IPS-NIHi11 (cell line): ENCODE data around the gene CCSER2.
A peak's percentile ranks its signal among the peaks of the same experiment; 100 is the strongest.
"Not testable (repeated sequence)": the region's sequence is repeated elsewhere in the genome, so short reads cannot be mapped to it uniquely, and the experiment has no call there.

Source experiments
- DNase-seq: peaks from one replicate; pipeline ENCODE4 v3.0.0; 2012; ENCODE audit warnings: mixed read lengths, low spot score

CCSER2 gene

GRCh38 chr10:84347575-84348002 lies 19.2 kb downstream of the CCSER2 start:
- DNase-seq, result not testable (repeated sequence)

GRCh38 chr10:84348447-84348846 lies 20.1 kb downstream of the CCSER2 start:
- no peak for DNase-seq

- no peak for DNase-seq
Observed at GRCh38 chr10:84348860-84349259, 20.5 kb downstream of the CCSER2 start.

- peak; percentile 78 for DNase-seq
Observed at GRCh38 chr10:84352251-84352842, 24.0 kb downstream of the CCSER2 start.

- DNase-seq, result no peak
Observed at GRCh38 chr10:84353052-84353803, 24.8 kb downstream of the CCSER2 start.

- DNase-seq, result no peak
Observed at GRCh38 chr10:84354623-84355022, 26.2 kb downstream of the CCSER2 start.

- DNase-seq, result no peak
Observed at GRCh38 chr10:84355106-84355505, 26.7 kb downstream of the CCSER2 start.

- no peak for DNase-seq
Observed at GRCh38 chr10:84356928-84357327, 28.5 kb downstream of the CCSER2 start.

- DNase-seq, result no peak
Observed at GRCh38 chr10:84358743-84359142, 30.4 kb downstream of the CCSER2 start.

GRCh38 chr10:84360637-84361365 lies 32.4 kb downstream of the CCSER2 start:
- DNase-seq, result no peak

- no peak for DNase-seq
Observed at GRCh38 chr10:84365335-84365881, 37.0 kb downstream of the CCSER2 start.

GRCh38 chr10:84366041-84366440 lies 37.7 kb downstream of the CCSER2 start:
- DNase-seq, result no peak

- DNase-seq, result no peak
Observed at GRCh38 chr10:84367256-84367655, 38.9 kb downstream of the CCSER2 start.

GRCh38 chr10:84368828-84369227 lies 40.4 kb downstream of the CCSER2 start:
- no peak for DNase-seq

GRCh38 chr10:84370283-84370682 lies 41.9 kb downstream of the CCSER2 start:
- DNase-seq, result no peak

GRCh38 chr10:84371944-84372343 lies 43.6 kb downstream of the CCSER2 start:
- DNase-seq, result no peak

- DNase-seq, result no peak
Observed at GRCh38 chr10:84373000-84373399, 44.6 kb downstream of the CCSER2 start.

GRCh38 chr10:84374455-84374854 lies 46.1 kb downstream of the CCSER2 start:
- DNase-seq, result no peak

GRCh38 chr10:84375011-84375410 lies 46.6 kb downstream of the CCSER2 start:
- peak; percentile 45 for DNase-seq

GRCh38 chr10:84375881-84376280 lies 47.5 kb downstream of the CCSER2 start:
- no peak for DNase-seq

GRCh38 chr10:84388148-84388547 lies 59.8 kb downstream of the CCSER2 start:
- no peak for DNase-seq

- DNase-seq, result no peak
Observed at GRCh38 chr10:84390364-84390763, 62.0 kb downstream of the CCSER2 start.

GRCh38 chr10:84391326-84391725 lies 62.9 kb downstream of the CCSER2 start:
- no peak for DNase-seq
